ENCODE measurements around the gene NFATC1.
"Not testable (repeated sequence)": the region's sequence is repeated elsewhere in the genome, so short reads cannot be mapped to it uniquely, and the experiment has no call there.

Gene NFATC1

GRCh38 chr18:79367989-79368388, 27.7 kb upstream of the NFATC1 start:
- H3K4me1 Mint-ChIP-seq (ENCODE audit: low read depth) = peaks cover 14% of the 10 kb centered on the region
- peaks cover 3% of the 10 kb centered on the region for H3K36me3 Mint-ChIP-seq (ENCODE audit: low read depth)
- H3K4me3 Mint-ChIP-seq = no peak overlapping the region
- H3K27ac Mint-ChIP-seq = no peak overlapping the region
- no peaks in the 10 kb centered on the region for H3K27me3 Mint-ChIP-seq (ENCODE audit: low read depth)
- DNase-seq (ENCODE audit: low spot score) = no peak
- no peaks in the 10 kb centered on the region for H3K9me3 Mint-ChIP-seq

DNA sequence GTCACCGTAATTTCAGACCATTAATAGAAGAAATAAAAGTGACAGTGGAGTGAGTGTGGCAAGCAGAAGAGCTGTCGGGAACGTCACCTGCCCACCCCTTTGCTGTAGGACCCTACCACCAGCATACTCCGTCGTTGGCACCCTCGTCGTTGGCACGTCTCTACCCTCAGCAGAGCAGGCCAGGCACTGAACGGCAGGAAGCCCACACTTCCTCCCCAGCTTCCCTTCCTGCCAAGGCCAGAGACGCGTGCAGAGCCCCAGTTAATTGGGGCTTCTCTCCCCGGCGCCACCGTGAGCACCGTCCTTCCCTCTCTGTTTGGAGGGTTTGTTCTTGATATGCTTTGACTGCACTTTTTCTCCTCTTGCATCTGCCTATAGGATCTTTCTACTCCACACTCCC, 27.0 kb upstream of the NFATC1 start:
- no peak for DNase-seq (ENCODE audit: low spot score)
- no peaks in the 10 kb centered on the region for H3K27me3 Mint-ChIP-seq (ENCODE audit: low read depth)
- H3K36me3 Mint-ChIP-seq (ENCODE audit: low read depth) = peaks cover 4% of the 10 kb centered on the region
- peak overlapping the region; percentile 21 for H3K27ac Mint-ChIP-seq
- no peak overlapping the region for H3K4me3 Mint-ChIP-seq
- H3K9me3 Mint-ChIP-seq = no peaks in the 10 kb centered on the region
- H3K4me1 Mint-ChIP-seq (ENCODE audit: low read depth) = peaks cover 14% of the 10 kb centered on the region

- DNase-seq (ENCODE audit: low spot score) = no peak
- Mint-ChIP-seq H3K36me3 (ENCODE audit: low read depth) (peaks cover 4% of the 10 kb centered on the region), H3K27me3 (ENCODE audit: low read depth) (no peaks in the 10 kb centered on the region), H3K27ac (peak overlapping the region; percentile 37), H3K4me3 (no peak overlapping the region), H3K4me1 (ENCODE audit: low read depth) (peaks cover 14% of the 10 kb centered on the region), H3K9me3 (no peaks in the 10 kb centered on the region)
Measured at GRCh38 chr18:79371561-79372121, 24.1 kb upstream of the NFATC1 start.

DNA sequence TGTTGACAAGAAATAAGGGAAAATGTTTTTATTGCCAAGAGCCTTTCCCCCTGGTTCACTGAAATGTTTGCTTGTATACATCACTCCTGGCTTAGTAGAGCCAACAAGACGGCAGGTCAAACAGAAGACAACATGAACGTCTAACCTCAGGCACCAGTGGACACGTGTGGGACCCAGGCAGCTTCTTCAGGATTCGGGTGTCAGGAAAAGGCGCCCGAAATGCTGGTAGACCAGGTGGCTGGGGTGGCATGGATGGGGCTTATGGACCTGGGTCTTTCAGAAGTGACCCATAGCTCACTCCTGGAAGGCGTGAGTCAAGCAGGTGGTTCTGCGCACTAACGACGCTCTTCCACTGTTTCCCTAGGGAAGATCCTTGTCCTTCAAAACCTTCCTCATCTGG, 23.3 kb upstream of the NFATC1 start:
- DNase-seq (ENCODE audit: low spot score) = no peak
- Mint-ChIP-seq H3K4me1 (ENCODE audit: low read depth) (peaks cover 14% of the 10 kb centered on the region), H3K4me3 (no peak overlapping the region), H3K27me3 (ENCODE audit: low read depth) (no peaks in the 10 kb centered on the region), H3K36me3 (ENCODE audit: low read depth) (peaks cover 4% of the 10 kb centered on the region), H3K9me3 (no peaks in the 10 kb centered on the region), H3K27ac (no peak overlapping the region)

- Mint-ChIP-seq H3K4me1 (ENCODE audit: low read depth) (peaks cover 14% of the 10 kb centered on the region), H3K27me3 (ENCODE audit: low read depth) (no peaks in the 10 kb centered on the region), H3K36me3 (ENCODE audit: low read depth) (peaks cover 6% of the 10 kb centered on the region), H3K27ac (no peak overlapping the region), H3K9me3 (no peaks in the 10 kb centered on the region), H3K4me3 (no peak overlapping the region)
- DNase-seq (ENCODE audit: low spot score) = no peak
Measured at GRCh38 chr18:79372991-79373390, 22.7 kb upstream of the NFATC1 start.

- H3K27ac Mint-ChIP-seq = no peak overlapping the region
- H3K36me3 Mint-ChIP-seq (ENCODE audit: low read depth) = peaks cover 9% of the 10 kb centered on the region
- H3K4me3 Mint-ChIP-seq = no peak overlapping the region
- H3K4me1 Mint-ChIP-seq (ENCODE audit: low read depth) = peaks cover 11% of the 10 kb centered on the region
- no peak for DNase-seq (ENCODE audit: low spot score)
- H3K27me3 Mint-ChIP-seq (ENCODE audit: low read depth) = no peaks in the 10 kb centered on the region
- H3K9me3 Mint-ChIP-seq = no peaks in the 10 kb centered on the region
Measured at GRCh38 chr18:79373736-79374135, 22.0 kb upstream of the NFATC1 start.

GRCh38 chr18:79374408-79375171, 21.1 kb upstream of the NFATC1 start:
- no peak overlapping the region for H3K4me3 Mint-ChIP-seq
- DNase-seq (ENCODE audit: low spot score) = no peak
- H3K4me1 Mint-ChIP-seq (ENCODE audit: low read depth) = peaks cover 13% of the 10 kb centered on the region
- peaks cover 11% of the 10 kb centered on the region for H3K36me3 Mint-ChIP-seq (ENCODE audit: low read depth)
- no peak overlapping the region for H3K27ac Mint-ChIP-seq
- no peaks in the 10 kb centered on the region for H3K9me3 Mint-ChIP-seq
- no peaks in the 10 kb centered on the region for H3K27me3 Mint-ChIP-seq (ENCODE audit: low read depth)

DNA sequence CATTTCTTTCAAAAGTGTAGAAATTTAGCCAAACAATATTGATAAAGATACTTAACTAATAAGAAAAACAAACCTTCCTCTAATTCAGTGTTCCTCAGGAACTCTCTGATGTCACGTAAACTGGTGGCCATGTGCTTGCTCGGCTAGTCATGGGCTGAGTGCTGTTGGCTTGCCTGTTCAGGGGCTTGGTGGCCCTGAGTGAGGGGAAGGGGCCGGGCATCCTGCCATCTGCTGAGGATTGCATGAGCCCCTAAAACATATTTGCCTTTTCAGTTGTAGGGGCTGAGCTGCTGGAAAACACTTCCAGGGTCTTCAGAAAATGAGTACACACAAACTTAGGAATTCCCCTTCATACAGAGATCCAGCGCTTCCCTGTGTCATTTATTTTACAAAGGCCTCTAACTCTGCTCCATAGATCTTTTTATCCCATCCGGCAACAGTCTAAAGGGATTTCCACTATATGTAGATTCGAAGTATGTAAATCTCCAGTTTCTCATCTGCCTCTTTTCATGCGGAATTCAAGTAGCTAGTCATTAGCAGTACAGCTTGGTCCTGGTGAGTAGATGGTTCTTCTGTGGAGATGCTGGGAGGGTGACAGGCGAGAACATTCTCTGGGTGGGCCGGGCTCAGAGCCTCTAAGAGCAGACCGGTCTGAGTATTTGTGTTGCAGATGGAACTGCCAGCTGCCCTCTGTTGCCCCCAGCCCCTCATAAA, 20.1 kb upstream of the NFATC1 start:
- H3K27me3 Mint-ChIP-seq (ENCODE audit: low read depth) = no peaks in the 10 kb centered on the region
- H3K9me3 Mint-ChIP-seq = no peaks in the 10 kb centered on the region
- H3K4me1 Mint-ChIP-seq (ENCODE audit: low read depth) = peaks cover 13% of the 10 kb centered on the region
- H3K36me3 Mint-ChIP-seq (ENCODE audit: low read depth) = peaks cover 9% of the 10 kb centered on the region
- H3K27ac Mint-ChIP-seq = no peak overlapping the region
- no peak for DNase-seq (ENCODE audit: low spot score)
- no peak overlapping the region for H3K4me3 Mint-ChIP-seq

DNA sequence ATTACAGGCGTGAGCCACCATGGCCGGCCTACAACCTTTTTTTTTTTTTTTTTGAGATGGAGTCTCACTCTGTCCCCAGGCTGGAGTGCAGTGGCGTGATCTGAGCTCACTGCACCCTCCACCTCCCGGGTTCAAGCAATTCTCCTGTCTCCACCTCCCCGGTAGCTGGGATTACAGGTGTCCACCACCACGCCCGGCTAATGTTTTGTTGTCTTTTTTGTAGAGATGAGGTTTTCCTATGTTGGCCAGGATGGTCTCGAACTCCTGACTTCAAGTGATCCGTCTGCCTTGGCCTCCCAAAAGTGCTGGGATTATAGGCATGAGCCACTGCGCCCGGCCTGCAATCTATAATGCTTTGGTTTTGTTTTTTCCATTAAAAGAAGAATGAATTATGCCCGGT, 19.1 kb upstream of the NFATC1 start:
- H3K36me3 Mint-ChIP-seq (ENCODE audit: low read depth); H3K4me3 Mint-ChIP-seq; DNase-seq (ENCODE audit: low spot score); H3K27ac Mint-ChIP-seq; H3K27me3 Mint-ChIP-seq (ENCODE audit: low read depth); H3K4me1 Mint-ChIP-seq (ENCODE audit: low read depth); H3K9me3 Mint-ChIP-seq: not testable (repeated sequence)

DNA sequence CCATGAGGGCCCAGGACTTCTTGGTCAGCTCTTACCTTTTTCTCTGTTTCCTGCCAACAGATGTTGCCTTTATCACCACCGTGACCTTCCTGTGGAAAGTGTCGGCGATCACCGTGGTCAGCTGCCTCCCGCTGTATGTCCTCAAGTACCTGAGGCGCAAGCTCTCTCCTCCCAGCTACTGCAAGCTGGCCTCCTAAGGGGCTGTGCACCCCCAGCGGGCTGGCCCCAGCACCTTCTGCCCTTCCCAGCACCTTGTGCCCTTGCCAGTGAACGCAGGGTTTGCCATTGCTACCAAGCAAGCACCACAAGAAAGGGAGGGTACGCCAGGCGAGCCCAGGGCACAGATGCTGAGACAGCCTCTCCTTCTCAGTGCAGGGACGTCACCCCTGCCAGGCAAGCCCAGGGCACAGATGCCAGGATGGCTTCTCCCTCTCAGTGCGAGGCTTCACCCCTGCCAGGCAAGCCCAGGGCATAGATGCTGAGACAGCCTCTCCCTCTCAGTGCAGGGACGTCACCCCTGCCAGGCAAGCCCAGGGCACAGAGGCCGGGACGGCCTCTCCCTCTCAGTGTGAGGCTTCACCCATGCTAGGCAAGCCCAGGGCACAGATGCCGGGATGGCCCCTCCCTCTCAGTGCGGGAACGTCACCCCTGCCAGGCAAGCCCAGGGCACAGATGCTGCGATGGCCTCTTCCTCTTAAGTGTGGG, 18.4 kb upstream of the NFATC1 start:
- peaks cover 9% of the 10 kb centered on the region for H3K36me3 Mint-ChIP-seq (ENCODE audit: low read depth)
- no peaks in the 10 kb centered on the region for H3K9me3 Mint-ChIP-seq
- DNase-seq (ENCODE audit: low spot score) = no peak
- no peak overlapping the region for H3K4me3 Mint-ChIP-seq
- H3K4me1 Mint-ChIP-seq (ENCODE audit: low read depth) = peaks cover 5% of the 10 kb centered on the region
- H3K27me3 Mint-ChIP-seq (ENCODE audit: low read depth) = no peaks in the 10 kb centered on the region
- no peak overlapping the region for H3K27ac Mint-ChIP-seq

- DNase-seq (ENCODE audit: low spot score) = peak; percentile 77
- Mint-ChIP-seq H3K27me3 (ENCODE audit: low read depth) (no peaks in the 10 kb centered on the region), H3K27ac (no peak overlapping the region), H3K36me3 (ENCODE audit: low read depth) (peaks cover 7% of the 10 kb centered on the region), H3K4me3 (no peak overlapping the region), H3K4me1 (ENCODE audit: low read depth) (peaks cover 5% of the 10 kb centered on the region), H3K9me3 (no peaks in the 10 kb centered on the region)
Measured at GRCh38 chr18:79378536-79379250, 17.0 kb upstream of the NFATC1 start.

DNA sequence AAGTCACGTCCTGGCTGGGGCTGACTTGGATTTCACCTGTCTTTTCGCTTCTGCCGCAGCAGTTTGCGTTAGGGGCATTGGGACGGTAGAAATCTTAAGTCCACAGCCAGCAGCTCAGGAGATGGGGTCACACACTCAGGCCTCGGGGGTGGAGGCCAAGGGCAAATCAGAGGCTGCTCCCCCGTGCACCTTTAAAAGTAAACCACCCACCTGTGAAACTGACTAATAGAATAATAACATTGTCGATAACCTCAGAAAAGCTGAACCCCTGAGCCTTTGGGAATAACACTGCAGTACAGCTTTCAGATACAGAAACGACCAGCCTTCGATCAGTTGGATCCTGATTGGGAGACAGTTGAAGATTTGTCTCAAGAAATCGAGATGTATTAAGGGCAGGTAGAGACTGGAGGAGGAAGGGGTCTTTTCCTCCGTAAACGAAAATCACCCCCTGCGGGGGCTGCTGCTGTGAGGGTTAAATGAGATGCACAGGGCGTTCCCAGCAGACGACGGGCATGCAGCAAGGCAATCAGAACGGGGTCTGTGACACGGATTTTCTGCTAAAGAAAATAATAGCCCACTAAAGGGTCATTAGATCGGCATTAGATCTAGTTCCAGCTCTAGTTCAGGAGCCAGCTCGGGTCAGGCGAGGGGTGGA, 16.4 kb upstream of the NFATC1 start:
- Mint-ChIP-seq H3K9me3 (no peaks in the 10 kb centered on the region), H3K4me3 (no peak overlapping the region), H3K27me3 (ENCODE audit: low read depth) (no peaks in the 10 kb centered on the region), H3K36me3 (ENCODE audit: low read depth) (peaks cover 7% of the 10 kb centered on the region), H3K4me1 (ENCODE audit: low read depth) (peaks cover 5% of the 10 kb centered on the region), H3K27ac (no peak overlapping the region)
- no peak for DNase-seq (ENCODE audit: low spot score)
